OCI-LY3 (cell line): ENCODE results near the gene RTP1.
"Not testable (repeated sequence)": the region's sequence is repeated elsewhere in the genome, so short reads cannot be mapped to it uniquely, and the experiment has no call there.

ENCODE experiments used
- H2AFZ ChIP-seq: fragments of 200-600, 300-600 bp; shearing (Covaris generic); 2 replicates; pipeline ENCODE4 v1.6.0; 2014; ENCODE audit warnings: antibody characterized with exemption, low read depth, low read length
- H3K27ac ChIP-seq: fragments of 200-600, 300-600 bp; sonication (generic); 2 replicates; pipeline ENCODE4 v1.5.1; 2014; ENCODE audit warnings: mild to moderate bottlenecking, low read length, moderate library complexity, mixed read lengths
- H3K27me3 ChIP-seq: fragments of 200-600, 300-600 bp; sonication (generic); 2 replicates; pipeline ENCODE4 v1.6.1; 2014; ENCODE audit warnings: low read depth, low read length, mixed read lengths
- H3K36me3 ChIP-seq: fragments of 200-600, 300-600 bp; sonication (generic); replicated peaks from 2 replicates; pipeline ENCODE3; 2014; ENCODE audit warnings: low read depth, low read length, mixed read lengths
- H3K4me1 ChIP-seq: fragments of 300-600, 200-600 bp; sonication (generic); 2 replicates; pipeline ENCODE4 v1.6.1; 2014; ENCODE audit warnings: low read length, mixed read lengths
- H3K4me2 ChIP-seq: fragments of 200-600, 300-600 bp; sonication (generic); 2 replicates; pipeline ENCODE4 v1.6.1; 2014; ENCODE audit warnings: low read length, mixed read lengths
- H3K4me3 ChIP-seq: fragments of 300-600, 200-600 bp; sonication (generic); 2 replicates; pipeline ENCODE4 v1.5.1; 2014; ENCODE audit warnings: antibody characterized with exemption, mild to moderate bottlenecking, low read length, moderate library complexity
- H3K79me2 ChIP-seq: fragments of 300-600, 200-600 bp; shearing (Covaris generic); 2 replicates; pipeline ENCODE4 v1.6.1; 2014; ENCODE audit warnings: mild to moderate bottlenecking, low read length, mixed read lengths
- H3K9ac ChIP-seq: fragments of 300-600, 200-600 bp; shearing (Covaris generic); 2 replicates; pipeline ENCODE4 v1.6.0; 2014; ENCODE audit warnings: mild to moderate bottlenecking, low read length, moderate library complexity
- H3K9me3 ChIP-seq: fragments of 200-600, 300-600 bp; shearing (Covaris generic); 2 replicates; pipeline ENCODE4 v1.6.1; 2014; ENCODE audit warnings: low read length, mixed read lengths; ENCODE audit not compliant: insufficient read depth
- H4K20me1 ChIP-seq: fragments of 200-600, 300-600 bp; sonication (generic); 2 replicates; pipeline ENCODE4 v1.6.1; 2016; ENCODE audit warnings: low read length, mixed read lengths; ENCODE audit not compliant: insufficient read depth
- EZH2phosphoT487 ChIP-seq: fragments of 200-600 bp; shearing (Covaris generic); IDR thresholded peaks from 2 replicates; pipeline ENCODE4 v1.6.1; 2018; ENCODE audit warnings: antibody characterized with exemption, mixed run types, low read depth
- TF ChIP-seq, protein P1 (sequence below): fragments of 200-600, 300-600 bp; sonication (generic); IDR thresholded peaks from 2 replicates; pipeline ENCODE4 v1.5.1; 2014; ENCODE audit warnings: antibody characterized with exemption, low read length, low read depth

Gene RTP1

DNA sequence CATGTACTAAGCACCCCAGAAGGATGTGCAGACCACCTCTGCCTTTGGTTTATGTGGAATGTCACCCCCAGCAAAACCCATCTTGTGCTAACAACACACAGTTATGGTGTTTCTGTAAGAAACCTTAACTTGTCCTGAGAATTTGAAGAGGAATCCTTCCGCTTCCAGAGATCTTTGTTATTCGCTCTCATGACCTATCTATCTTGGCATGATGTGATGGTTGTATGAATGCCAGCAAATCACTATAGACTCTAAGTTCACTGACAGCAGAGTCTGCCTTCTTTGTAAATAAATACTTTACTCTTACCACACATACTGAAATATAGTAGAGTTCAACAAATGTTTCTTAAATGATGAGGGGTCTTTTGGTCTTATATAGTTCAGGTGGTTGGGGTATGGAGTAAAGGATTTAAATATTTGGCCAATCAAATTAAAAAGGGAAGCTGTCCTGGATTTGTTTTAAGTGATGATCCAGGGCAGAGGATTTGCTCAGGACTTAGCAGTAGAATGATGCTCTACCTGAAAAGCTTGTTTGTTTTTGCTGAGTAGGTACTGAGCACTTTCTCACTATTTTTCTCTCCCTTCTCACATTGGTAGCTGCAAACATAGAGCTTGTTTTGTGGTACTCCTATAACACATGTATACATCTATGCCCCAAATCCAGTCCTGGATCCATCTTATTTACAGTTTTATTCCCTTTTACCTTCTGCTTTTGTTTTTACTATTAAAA, 27.9 kb upstream of the RTP1 start:
- no peak overlapping the region for H3K4me3 ChIP-seq
- no peaks in the 10 kb centered on the region; the same call in 1 of the 2 replicates for H3K27me3 ChIP-seq
- TF ChIP-seq, protein P1, sequence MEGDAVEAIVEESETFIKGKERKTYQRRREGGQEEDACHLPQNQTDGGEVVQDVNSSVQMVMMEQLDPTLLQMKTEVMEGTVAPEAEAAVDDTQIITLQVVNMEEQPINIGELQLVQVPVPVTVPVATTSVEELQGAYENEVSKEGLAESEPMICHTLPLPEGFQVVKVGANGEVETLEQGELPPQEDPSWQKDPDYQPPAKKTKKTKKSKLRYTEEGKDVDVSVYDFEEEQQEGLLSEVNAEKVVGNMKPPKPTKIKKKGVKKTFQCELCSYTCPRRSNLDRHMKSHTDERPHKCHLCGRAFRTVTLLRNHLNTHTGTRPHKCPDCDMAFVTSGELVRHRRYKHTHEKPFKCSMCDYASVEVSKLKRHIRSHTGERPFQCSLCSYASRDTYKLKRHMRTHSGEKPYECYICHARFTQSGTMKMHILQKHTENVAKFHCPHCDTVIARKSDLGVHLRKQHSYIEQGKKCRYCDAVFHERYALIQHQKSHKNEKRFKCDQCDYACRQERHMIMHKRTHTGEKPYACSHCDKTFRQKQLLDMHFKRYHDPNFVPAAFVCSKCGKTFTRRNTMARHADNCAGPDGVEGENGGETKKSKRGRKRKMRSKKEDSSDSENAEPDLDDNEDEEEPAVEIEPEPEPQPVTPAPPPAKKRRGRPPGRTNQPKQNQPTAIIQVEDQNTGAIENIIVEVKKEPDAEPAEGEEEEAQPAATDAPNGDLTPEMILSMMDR, result no peak
- no peak for TF ChIP-seq EZH2phosphoT487
- H3K79me2 ChIP-seq, result no peaks in the 10 kb centered on the region
- H3K9ac ChIP-seq, result no peak overlapping the region
- no peak overlapping the region for H3K27ac ChIP-seq
- no peaks in the 10 kb centered on the region for H3K36me3 ChIP-seq
- H3K4me2 ChIP-seq, result no peak overlapping the region
- H2AFZ ChIP-seq, result no peak overlapping the region
- peaks cover 2% of the 10 kb centered on the region; the same call in 1 of the 2 replicates for H3K4me1 ChIP-seq
- no peaks in the 10 kb centered on the region for H3K9me3 ChIP-seq
- no peaks in the 10 kb centered on the region for H4K20me1 ChIP-seq

DNA sequence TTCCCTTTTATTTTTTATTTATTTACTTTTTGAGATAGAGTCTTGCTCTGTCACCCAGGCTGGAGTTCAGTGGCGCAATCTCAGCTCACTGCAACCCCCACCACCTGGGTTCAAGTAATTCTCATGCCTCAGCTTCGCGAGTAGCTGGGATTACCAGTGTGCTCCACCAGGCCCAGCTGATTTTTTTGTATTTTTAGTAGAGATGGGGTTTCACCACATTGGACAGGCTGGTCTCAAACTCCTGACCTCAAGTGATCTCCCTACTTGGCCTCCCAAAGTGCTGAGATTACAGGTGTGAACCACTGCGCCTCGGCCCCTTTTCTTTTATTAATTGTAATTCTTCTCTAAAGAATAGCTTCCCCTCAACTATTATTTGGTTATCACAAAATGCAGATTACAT, 26.4 kb upstream of the RTP1 start:
- H3K27me3 ChIP-seq, H3K9ac ChIP-seq, H3K4me2 ChIP-seq, H4K20me1 ChIP-seq, H3K9me3 ChIP-seq, H3K36me3 ChIP-seq, H2AFZ ChIP-seq, H3K4me3 ChIP-seq, H3K79me2 ChIP-seq, H3K27ac ChIP-seq, H3K4me1 ChIP-seq: not testable (repeated sequence)

DNA sequence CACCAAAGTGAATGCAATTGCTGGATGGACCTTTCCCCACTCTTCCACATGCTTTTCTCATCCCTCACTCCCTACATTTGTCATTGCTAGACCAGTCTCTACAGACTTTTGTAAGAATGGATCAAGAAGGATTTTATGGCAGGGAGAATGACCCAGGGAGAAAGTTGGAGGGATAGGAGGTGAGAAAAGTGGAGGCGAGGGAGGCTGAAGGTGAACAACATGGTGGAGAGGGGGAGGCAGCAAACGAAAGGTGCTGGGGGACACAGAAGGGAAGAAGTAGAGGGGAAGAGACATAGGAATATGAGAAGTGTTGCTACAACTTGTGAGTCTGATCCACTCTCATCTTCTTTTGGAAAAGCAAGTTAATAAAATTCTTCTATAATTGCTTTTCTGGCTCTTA, 24.4 kb upstream of the RTP1 start:
- Histone ChIP-seq H3K4me2 (no peak overlapping the region), H3K4me1 (no peaks in the 10 kb centered on the region), H3K27ac (no peak overlapping the region), H4K20me1 (no peaks in the 10 kb centered on the region), H3K79me2 (no peaks in the 10 kb centered on the region), H3K36me3 (no peaks in the 10 kb centered on the region), H3K4me3 (no peak overlapping the region), H3K9ac (no peak overlapping the region), H3K27me3 (no peaks in the 10 kb centered on the region; the same call in 1 of the 2 replicates), H2AFZ (no peak overlapping the region), H3K9me3 (no peaks in the 10 kb centered on the region)
- TF ChIP-seq, protein P1, result no peak
- TF ChIP-seq EZH2phosphoT487, result no peak

DNA sequence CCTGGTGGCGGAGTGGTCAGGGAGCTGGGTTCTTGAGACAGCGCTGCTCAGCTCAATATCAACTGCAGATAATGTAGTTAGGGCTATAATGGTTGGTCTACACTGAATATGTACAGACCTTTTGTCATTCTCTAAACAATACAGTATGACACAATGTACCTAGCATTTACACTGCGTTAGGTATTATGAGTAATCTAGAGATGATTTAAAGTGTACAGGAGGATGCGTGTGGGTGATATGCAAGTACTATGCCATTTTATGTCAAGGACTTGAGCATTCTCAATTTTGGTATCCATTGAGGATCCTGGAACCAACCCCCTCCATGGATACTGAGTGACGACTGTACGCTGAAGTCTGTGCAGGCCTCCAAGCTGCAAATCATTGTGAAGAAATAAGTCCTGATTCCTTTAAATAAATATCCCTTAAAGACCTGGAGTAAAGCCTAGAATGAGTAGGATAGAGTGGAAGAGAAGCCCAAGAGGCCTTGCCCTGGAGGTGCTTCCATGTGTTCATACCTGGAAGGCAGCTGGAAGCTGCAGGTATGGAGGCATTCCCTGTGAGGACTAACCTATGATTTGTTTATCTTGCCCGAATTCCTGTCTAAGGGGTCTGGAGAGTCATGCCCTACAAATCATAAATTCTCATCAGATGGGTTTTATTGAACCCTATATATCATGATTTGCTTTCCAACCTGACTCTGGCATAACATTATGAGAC, 15.7 kb upstream of the RTP1 start:
- Histone ChIP-seq H3K27ac (no peak overlapping the region), H3K36me3 (no peaks in the 10 kb centered on the region), H3K4me2 (no peak overlapping the region), H2AFZ (no peak overlapping the region), H3K4me3 (no peak overlapping the region), H3K4me1 (peaks cover 11% of the 10 kb centered on the region), H3K27me3 (no peaks in the 10 kb centered on the region), H4K20me1 (no peaks in the 10 kb centered on the region), H3K9me3 (no peaks in the 10 kb centered on the region), H3K9ac (no peak overlapping the region), H3K79me2 (no peaks in the 10 kb centered on the region)
- TF ChIP-seq EZH2phosphoT487, result no peak
- TF ChIP-seq, protein P1, result no peak
